GM18517 (cell line): Measurements from ENCODE around the gene RNF103.

ENCODE experiments used
- ATAC-seq: cut with Tn5 transposase; IDR thresholded peaks from one replicate; pipeline ENCODE4 v1.9.1; 2021; ENCODE audit warnings: mild to moderate bottlenecking, moderate library complexity; ENCODE audit not compliant: unreplicated experiment

Gene RNF103

DNA sequence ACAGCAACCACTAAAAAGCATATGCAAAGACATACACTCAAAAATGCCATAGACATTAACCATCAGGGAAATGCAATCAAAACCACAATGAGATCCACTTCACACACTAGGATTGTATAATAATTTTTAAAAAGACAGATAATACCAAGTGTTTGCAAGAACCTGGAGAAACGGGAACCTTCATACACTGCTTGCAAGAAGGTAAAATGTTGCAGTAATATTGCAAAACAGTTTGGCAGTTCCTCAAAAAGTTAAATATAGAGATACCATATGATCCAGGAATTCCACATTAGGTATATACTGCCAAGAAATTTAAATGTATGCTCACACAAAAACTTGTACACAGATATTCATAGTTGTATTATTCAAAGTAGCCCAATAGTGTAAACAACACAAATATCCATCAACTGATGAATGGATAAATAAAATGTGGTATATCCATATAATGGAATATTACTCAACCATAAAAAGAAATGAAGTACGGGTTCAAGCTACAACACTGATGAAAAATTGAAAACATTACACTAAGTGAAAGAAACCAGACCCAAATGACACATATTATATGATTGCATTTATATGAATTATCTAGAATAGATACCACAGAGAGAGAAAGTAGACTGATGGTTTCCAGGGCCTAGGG lies 45.7 kb downstream of the RNF103 start:
- no peak for ATAC-seq

DNA sequence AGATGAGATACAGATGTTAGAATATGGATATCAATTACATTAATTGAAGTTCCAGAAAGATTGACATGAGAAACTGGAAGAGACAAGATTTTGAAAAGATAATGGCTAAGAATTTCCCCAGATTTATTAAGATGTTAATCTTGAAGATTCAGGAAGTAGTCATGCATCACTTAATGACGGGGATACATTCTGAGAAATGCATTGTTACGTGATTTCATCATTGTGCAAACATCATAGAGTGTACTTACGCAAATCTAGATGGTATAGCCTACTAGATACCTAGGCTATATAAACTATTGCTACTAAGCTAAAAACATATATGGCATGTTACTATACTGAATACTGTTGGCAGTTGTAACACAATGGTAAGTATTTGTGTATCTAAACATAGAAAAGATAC lies 53.6 kb downstream of the RNF103 start:
- no peak for ATAC-seq

DNA sequence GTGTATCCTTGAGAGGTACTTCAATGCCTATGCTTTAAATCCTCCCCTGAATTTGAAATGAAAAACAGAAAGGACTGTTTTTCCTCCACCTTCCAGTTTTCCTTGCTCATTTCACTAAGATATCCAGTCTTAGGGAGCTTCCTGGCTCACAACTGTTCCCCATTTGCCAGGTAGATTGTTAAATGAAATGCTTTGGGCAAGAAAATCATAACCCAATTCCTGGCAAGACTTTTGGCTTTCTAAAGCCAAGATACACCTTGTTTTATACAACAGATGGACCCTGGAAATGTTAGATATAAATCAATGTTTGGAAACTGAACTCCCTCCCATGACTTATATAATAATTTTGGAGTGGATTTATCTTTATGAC lies 56.9 kb downstream of the RNF103 start:
- ATAC-seq, result no peak

GRCh38 chr2:86566158-86566820 lies 57.4 kb downstream of the RNF103 start:
- no peak for ATAC-seq

- no peak for ATAC-seq
Observed at GRCh38 chr2:86563650-86564061, 60.0 kb downstream of the RNF103 start.

DNA sequence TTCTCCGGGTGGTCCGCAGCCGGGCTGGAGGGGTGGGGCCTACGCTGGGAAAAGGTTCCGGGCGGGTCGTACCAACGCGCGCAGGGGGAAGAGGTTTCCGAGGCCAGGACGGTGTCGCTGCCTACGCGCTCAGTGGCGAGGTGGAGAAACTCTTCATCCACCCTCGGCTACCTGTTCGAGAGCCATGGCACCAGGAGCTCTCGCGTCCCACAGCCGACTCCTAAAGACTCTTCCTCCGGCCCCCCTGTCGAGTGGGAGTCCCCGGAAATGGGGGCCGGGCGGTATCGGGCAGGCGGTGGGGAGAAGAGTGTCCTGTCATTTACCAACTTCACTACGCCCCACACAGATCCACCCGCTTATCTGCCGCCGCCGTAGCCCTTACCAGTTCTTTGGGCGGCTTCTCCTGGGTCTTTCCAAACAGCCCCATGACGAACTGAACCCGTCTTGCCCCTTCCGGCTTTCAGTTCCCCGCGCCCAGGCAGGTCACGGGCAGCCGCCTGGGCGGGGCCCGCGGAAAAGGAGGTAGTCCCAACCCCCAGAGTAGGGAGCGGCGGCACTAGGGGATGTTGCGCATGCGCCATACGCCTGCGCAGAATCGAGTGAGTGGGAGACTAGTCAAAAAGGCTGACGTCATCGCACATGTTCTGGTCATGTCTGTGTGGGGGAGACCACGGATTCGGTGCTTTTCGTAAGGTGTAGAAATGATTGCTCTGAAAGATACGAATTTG lies 60.6 kb downstream of the RNF103 start, which contains the start of gene CHMP3:
CHMP3 (minus strand) TSS at position 522 of the 728 bp plus-strand sequence; CDS start at position 427, 95 bp downstream.
- ATAC-seq, result peak; percentile 87

GRCh38 chr2:86562485-86562921 lies 61.2 kb downstream of the RNF103 start:
- peak; percentile 9 for ATAC-seq

- ATAC-seq, result no peak
Observed at GRCh38 chr2:86557836-86558235, 65.8 kb downstream of the RNF103 start.

DNA sequence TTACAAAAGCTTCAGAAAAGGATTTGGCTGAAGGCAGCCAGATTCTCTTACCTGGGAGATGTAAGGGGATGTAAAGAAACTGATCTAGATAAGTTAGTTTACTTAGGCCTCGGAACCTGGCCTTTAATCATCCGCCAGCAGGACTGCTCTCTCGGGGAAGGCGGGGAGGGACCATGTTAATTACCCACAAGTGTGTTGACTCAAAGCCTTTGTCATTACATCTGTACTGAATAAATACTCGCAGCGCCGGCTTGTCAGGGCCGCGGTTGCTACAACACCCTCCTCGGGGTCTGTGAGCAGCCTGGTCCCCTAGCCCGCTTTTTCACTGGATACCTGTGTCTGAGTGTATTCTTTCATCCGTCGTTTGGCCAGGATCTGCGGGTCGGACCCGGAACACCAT lies 67.2 kb downstream of the RNF103 start:
- ATAC-seq, result no peak
